Left ventricle myocardium inferior (tissue), 1 donor: ENCODE data around the gene GRM8. TPM values are rescaled to one million over a fixed set of nuclear protein-coding genes. Genes with fewer than 3 reads are reported as not detected.

ENCODE experiments used
- DNase-seq: peaks from one replicate; pipeline ENCODE4 v3.0.0-alpha.2; 2020
- H3K27ac ChIP-seq: fragments of 200-600 bp; replicated peaks from 2 replicates; pipeline ENCODE4 v1.8.0; 2021
- H3K27me3 ChIP-seq: fragments of 200-600 bp; 2 replicates; pipeline ENCODE4 v1.8.0; 2021; ENCODE audit warnings: low read depth
- H3K36me3 ChIP-seq: fragments of 200-600 bp; 2 replicates; pipeline ENCODE4 v1.8.0; 2021
- H3K4me1 ChIP-seq: fragments of 200-600 bp; 2 replicates; pipeline ENCODE4 v1.8.0; 2021
- H3K4me3 ChIP-seq: fragments of 200-600 bp; 2 replicates; pipeline ENCODE4 v1.8.0; 2021; ENCODE audit warnings: mild to moderate bottlenecking, moderate library complexity
- H3K9me3 ChIP-seq: fragments of 200-600 bp; replicated peaks from 2 replicates; pipeline ENCODE4 v1.8.0; 2021
- intact Hi-C: fragments of 100-400 bp; cut with micrococcal nuclease; formaldehyde crosslinking; loops from one replicate; pipeline ENCODE4 v1.11.0; 2022
- total RNA-seq: library from RNA; stranded (reverse); fragmentation: NEBNext Ultra II Directional; extraction: Animal tissue kit (Norgen Biotek cat#: 25700); gene quantifications from one replicate; pipeline ENCODE4 v1.2.1, GENCODE V29; 2021
- TF ChIP-seq, protein P1 (sequence below): fragments of 200-600 bp; IDR thresholded peaks from 2 replicates; pipeline ENCODE4 v1.8.0; 2021; ENCODE audit warnings: antibody characterized with exemption, mild to moderate bottlenecking, borderline replicate concordance
- donor health status: DM: no; HTN: yes; CAD: no; lungs with severe emphysema.

GRM8 gene
- total RNA-seq, 1 donor from 2014 or later, result 0.69 TPM

- intact Hi-C loops, result no loop called here
- Histone ChIP-seq H3K4me1 (no peaks in the 10 kb centered on the region), H3K4me3 (no peak overlapping the region), H3K27me3 (no peaks in the 10 kb centered on the region), H3K9me3 (no peaks in the 10 kb centered on the region), H3K36me3 (no peaks in the 10 kb centered on the region), H3K27ac (no peak overlapping the region)
- DNase-seq, result no peak
- TF ChIP-seq, protein P1, sequence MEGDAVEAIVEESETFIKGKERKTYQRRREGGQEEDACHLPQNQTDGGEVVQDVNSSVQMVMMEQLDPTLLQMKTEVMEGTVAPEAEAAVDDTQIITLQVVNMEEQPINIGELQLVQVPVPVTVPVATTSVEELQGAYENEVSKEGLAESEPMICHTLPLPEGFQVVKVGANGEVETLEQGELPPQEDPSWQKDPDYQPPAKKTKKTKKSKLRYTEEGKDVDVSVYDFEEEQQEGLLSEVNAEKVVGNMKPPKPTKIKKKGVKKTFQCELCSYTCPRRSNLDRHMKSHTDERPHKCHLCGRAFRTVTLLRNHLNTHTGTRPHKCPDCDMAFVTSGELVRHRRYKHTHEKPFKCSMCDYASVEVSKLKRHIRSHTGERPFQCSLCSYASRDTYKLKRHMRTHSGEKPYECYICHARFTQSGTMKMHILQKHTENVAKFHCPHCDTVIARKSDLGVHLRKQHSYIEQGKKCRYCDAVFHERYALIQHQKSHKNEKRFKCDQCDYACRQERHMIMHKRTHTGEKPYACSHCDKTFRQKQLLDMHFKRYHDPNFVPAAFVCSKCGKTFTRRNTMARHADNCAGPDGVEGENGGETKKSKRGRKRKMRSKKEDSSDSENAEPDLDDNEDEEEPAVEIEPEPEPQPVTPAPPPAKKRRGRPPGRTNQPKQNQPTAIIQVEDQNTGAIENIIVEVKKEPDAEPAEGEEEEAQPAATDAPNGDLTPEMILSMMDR, result no peak
These were observed 553.0 kb downstream of the GRM8 start for GRCh38 chr7:126699707-126700106.

DNA sequence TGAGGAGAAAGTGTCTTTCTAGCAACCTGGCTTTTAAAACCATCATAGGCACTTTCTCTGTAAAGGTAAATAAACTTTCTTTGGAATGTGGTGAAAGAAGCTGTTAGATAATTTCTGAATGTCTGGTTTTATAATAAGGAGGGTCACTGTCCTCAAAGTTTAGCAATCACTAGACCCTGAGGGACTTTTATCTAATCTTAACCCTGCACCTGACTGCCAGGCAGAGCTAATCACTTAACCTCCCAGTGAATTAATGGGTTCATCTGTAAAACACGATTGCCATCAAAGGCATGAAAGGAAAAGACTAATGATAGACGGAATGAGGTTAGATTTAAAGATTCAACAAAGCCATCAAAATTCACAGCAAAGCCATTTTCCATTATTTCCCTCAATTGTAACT, 553.8 kb downstream of the GRM8 start:
- Histone ChIP-seq H3K4me1 (no peaks in the 10 kb centered on the region), H3K27me3 (no peaks in the 10 kb centered on the region), H3K36me3 (no peaks in the 10 kb centered on the region), H3K4me3 (no peak overlapping the region), H3K27ac (no peak overlapping the region), H3K9me3 (no peaks in the 10 kb centered on the region)
- no peak for DNase-seq
- TF ChIP-seq, protein P1, result no peak
- intact Hi-C loops, result no loop called here

- Histone ChIP-seq H3K9me3 (no peaks in the 10 kb centered on the region), H3K4me1 (no peaks in the 10 kb centered on the region), H3K27me3 (no peaks in the 10 kb centered on the region), H3K27ac (no peak overlapping the region), H3K36me3 (no peaks in the 10 kb centered on the region), H3K4me3 (no peak overlapping the region)
- DNase-seq, result no peak
- intact Hi-C loops, result no loop called here
- TF ChIP-seq, protein P1, result no peak
These were observed 554.3 kb downstream of the GRM8 start for GRCh38 chr7:126698446-126698845.

DNA sequence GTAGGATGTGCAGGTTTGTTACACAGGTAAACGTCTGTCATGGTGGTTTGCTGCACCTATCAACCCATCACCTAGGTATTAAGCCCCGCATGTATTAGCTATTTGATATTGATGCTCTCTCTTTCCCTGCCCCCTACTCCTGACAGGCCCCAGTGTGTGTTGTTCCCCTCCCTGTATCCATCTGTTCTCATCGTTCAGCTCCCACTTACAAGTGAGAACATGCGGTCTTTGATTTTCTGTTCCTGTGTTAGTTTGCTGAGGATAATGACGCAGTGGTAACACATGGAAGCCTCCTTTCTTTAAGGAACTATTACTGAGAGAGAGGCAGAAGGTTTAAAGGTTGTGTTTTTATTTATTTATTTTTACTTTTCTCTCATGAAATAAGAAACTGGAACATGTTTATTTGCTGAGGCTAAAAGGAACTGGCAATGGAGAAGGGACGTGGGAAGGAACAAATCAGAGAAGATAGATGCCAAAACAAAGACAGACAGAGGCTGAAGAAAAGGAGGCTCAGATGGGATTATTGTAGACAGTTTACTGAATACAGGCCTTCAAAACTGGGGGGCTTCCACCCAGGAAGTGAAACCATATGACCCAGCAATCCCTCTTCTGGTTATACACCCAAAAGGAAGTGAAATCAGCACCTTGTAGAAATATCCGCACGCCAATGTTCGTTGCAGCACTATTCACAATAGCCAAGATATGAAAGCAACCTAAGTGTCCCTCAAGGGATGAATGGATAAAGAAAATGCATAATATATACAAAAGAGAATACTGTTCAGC, 556.3 kb downstream of the GRM8 start:
- Histone ChIP-seq H3K27me3 (no peaks in the 10 kb centered on the region), H3K9me3 (no peaks in the 10 kb centered on the region), H3K4me3 (no peak overlapping the region), H3K27ac (no peak overlapping the region), H3K36me3 (no peaks in the 10 kb centered on the region), H3K4me1 (no peaks in the 10 kb centered on the region)
- intact Hi-C loops, result no loop called here
- TF ChIP-seq, protein P1, result no peak
- DNase-seq, result no peak

DNA sequence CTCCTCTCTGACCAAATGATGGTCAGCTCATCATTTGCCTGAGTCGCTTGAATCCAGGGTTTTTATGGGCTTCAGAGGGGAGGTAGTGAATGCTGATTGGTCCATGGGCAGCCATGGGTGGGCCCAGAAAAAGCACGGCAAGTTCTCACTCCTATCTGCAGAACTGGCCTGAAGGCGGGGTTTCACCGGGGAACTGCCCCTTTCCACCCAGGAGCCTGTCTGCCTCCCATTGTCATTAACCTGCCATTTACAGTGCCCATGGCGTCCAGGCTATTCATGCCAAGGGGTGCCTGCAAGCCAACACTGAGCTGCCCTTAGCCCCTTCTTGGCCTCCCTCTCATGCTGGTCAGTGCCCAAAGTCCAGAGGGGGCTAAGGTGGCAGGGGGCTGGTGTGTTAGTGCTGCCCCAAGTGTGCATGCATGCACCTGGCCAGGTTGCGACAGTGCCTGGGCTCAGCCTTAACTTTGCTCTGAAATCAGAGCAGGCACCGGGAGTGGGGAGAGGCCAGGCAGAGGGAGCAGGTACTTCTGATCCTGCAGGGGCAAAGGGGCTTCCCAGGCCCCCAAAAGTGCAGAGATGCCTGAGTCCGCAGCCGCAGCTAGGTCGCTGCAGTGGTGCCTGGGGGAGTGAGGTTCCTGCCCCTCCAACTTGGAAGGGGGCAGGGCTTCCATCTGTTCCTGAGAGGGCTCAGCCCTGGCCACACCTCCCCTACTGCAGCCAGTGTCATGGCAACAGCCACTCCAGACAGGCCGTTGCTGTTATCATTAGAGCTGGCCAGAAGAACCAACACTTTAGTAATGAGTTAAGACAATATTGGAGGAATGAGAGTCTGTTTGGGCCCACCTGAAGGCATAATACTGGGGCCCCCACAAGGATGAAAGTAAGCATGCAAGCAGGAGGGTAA, 561.6 kb downstream of the GRM8 start:
- H3K4me1 ChIP-seq, result no peaks in the 10 kb centered on the region
- peaks cover 13% of the 10 kb centered on the region for H3K9me3 ChIP-seq
- DNase-seq, result no peak
- TF ChIP-seq, protein P1, result no peak
- H3K27ac ChIP-seq, result no peak overlapping the region
- no peak overlapping the region for H3K4me3 ChIP-seq
- intact Hi-C loops, result no loop called here
- no peaks in the 10 kb centered on the region for H3K36me3 ChIP-seq
- no peaks in the 10 kb centered on the region for H3K27me3 ChIP-seq
